Gastrocnemius medialis (tissue), 4 donors: ENCODE measurements around the gene NLRC5.

Experiments used
- CTCF ChIP-seq, 5 experiments: fragments of 450-650 bp in 3 of 5; fragments of 200-600 bp in 2 of 5; sonication (generic) in 2 of 5; IDR thresholded peaks in 4 of 5; conservative IDR thresholded peaks in 1 of 5; 1 replicate in 4 of 5; 2 replicates in 1 of 5; pipeline ENCODE4 v1.5.1; 2016 to 2019; ENCODE audit warnings: antibody characterized with exemption in 5 of 5, mild to moderate bottlenecking in 3 of 5, moderate library complexity in 3 of 5
- POLR2A ChIP-seq, 2 donors: fragments of 450-650 bp; IDR thresholded peaks; one replicate each; pipeline ENCODE4 v1.6.1; 2017; ENCODE audit warnings: antibody characterized with exemption in 2 of 2, mild to moderate bottlenecking in 2 of 2, moderate library complexity in 2 of 2

GRCh38 chr16:57013902-57014301 lies 24.5 kb downstream of the NLRC5 start:
- TF ChIP-seq CTCF (IDR thresholded peaks at IDR 0.05 in 4 of 5, conservative IDR thresholded peaks at IDR 0.05 in 1 of 5) (no peak), POLR2A (IDR thresholded peaks at IDR 0.05) (no peak)
